NCI-H2029 treated with DMSO at 0.1 percent for 48 hours (cell line): ENCODE results near the gene EDRF1.

Experiments used
- DNase-seq: peaks from one replicate; lab custom pipeline; 2025; lab: John Stamatoyannopoulos, UW

EDRF1 gene

DNA sequence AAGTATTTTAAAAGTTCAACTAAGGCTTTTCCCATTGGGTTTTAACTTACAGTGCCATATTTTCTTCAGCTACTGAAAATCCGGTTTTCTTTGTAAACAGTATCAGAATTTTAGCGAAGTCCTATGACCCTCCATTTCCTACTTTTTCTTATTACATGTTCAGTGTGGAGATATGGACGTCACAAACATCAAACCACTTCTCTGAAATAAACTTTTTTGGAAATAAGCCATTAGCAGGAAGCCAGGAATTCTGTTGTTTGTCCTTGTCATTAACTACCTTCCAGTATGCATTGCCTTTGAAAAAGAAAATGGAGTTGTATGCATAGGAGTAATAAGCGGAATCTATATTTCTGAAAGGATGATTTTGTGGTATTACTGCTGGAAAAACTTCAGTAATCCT, 47.0 kb downstream of the EDRF1 start:
- no peak for DNase-seq

DNA sequence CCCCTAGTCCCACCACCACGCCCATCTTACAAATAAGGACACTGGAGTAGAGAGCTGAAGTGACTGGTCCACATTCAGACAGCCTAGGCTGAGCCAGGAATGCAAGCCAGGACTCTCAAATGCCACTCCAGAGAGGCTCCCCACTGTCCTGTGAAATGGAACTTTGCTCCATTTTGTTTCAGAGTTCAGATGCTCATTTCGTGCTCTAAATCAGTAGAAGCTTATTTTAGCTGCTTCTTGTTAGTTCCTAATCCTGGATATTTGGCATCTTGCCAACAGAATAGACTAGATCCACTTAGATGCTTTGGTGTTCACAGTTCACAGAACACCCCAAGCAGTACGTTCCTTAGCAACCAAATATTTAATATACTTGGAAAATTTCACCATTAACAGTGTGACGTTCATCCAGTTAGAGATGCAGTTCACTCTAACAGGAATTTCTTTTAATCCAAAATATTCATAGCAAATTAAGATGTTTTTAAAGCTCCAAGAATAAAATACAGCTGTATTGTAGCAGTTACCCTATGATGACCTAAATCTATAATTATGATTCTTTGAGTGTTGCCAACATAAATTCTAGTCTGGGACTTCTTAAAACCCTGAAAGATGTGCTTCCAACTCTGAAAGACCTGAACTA, 48.8 kb downstream of the EDRF1 start:
- no peak for DNase-seq

DNA sequence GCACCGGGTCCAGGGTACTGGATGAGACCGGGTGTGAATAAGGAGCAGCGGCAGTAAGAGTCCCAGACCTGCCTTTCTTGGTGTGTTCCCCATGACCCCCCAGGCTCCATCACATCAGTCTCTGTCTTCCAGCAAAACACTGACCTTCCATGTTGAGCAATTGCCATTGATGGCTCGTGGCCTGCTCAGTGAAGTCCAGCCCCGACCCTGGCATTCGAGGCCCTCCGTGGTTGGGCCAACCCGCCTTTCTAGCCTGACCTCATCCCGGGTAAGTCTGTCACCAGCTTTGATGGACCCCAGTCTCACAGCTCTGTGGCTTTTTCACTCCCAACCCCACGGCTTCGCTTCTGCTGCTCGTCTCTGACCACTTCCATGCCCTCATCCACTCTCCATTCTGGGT, 49.7 kb downstream of the EDRF1 start:
- no peak for DNase-seq

DNA sequence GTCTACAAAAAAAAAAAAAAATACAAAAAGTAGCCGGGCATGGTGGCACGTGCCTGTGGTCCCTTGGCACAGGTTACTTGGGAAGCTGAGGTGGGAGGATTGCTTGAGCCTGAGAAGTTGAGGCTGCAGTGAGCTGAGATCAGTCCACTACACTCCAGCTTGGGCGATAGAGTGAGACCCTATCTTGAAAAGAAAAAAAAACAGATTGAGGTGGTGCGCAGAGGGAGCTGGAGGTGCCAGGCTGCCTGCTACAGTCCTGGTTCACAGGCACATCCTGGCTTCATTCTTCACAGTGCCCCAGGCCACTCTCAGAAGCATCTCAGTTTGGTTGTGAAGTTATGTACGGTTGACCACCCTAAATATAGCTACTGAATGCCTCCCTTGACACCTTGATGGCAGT, 51.3 kb downstream of the EDRF1 start:
- DNase-seq: no peak

DNA sequence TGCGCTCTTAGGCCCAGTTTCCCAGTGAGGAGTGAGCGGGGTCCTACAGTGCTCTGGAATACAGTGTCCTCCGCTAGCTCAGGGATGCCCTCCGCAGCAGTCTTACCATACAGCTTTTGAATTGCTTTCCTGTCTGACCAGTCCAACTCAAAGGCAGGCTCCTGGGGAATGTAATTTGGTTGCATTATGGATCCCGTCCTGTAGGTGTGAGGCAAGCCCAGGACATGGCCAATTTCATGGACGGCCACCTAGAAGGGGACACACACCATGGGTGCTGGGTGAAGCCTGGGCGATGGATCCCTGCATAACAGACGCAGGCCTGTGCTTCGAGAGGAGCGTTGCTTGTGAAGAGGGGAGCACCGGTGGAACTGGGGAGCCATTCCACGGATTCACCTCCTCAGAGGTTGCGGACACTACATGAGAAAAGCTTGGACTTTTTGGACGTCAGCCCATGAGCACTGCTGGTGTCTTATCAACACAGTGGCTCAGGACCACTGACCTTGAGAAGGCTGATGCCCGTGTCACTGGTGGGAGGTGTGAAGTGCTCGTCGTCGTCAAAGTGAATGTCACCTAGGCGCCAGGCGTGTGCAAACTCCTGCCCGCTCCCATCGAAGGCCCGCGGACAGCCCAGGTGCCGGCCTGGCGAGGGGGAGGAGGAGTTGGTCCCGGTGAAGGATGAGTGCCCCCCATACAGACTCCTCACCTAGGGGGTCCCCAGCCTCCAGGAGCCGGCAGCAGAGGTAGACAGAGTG, 52.8 kb downstream of the EDRF1 start:
- DNase-seq: no peak

DNA sequence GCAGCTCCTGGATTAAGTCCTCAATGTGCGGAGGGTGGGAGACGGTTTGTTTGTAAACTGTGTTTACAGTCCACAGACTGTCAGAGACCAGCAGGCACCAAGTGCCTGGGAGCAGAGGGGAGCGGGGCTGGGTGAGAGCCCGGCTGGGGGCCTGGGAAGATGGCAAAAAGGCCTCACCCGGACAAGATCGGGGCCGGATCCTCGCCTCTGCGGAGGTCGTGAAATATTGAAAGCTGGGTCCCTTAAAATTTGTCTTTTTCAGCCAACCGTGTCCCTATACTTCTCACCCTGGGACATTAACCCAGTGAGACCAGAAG, 53.3 kb downstream of the EDRF1 start:
- no peak for DNase-seq

DNA sequence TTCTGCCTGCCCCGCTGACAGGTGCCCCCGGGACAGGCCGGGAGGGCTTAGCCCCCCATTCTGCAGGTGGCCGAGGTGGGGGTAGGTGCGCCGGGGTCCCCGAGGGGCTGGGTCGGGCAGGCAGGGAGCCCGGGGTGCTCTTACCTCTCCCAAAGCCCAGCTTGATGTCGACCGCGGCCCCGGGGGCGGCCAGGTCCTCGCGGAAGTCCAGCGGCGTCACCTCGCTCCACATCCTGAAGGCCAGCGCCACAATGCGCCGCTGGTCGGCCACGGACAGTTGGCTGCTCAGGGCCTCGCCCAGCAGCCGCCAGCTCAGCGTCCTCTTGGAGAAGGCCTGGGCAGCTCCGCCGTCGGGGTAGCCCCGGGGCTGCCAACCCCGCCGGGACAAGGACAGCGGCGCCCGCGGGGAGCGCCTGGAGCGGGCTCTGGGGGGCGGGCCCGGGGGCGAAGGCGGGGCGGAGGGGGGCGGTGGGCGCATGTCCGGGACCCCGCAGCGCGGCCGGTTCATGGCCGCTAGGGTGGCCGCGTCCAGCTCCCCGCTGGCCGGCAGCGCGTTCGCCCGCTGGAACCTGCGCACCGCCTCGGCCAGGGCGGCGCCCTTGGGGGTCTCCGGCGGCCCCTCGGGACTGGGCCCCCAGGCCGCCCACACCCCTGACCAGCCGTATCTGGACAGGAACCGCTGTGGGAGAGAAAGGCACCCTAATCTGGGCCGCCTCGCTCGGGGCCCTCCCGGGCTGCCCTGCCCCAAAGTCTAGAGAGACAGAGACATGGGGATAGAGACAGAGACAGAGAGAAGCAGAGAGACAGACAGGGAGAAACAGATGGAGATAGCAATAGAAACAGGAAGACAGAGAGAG, 54.4 kb downstream of the EDRF1 start:
- no peak for DNase-seq

DNA sequence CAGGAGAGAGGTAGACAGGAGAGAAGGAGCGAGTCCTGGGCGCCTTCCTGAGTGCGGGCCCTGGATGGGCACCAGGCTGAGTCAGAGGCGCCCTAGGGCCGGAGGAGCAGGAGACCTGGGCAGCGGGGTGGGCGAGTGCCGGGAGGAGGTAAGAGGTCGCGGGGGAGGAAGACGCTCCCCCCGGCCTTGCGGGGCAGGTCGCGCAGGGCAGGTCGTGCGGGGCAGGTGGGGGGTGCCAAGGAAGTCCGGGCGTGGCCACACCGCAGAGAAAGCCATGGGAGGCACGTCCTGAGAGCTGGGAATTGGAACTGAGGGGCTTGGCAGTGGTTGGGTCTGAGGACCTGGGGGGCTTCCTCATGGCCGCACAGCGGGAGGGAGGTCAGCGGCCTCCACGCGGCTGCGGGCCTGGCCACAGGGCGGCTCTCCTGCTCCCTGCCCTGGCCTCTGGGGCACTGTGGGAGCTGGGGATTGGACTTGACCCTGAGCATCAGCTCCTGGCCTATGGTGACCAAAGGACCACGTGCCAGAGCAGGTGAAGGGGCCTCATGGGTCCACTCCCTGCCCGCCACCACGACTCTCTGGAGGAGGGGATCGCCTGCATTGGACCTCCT, 55.2 kb downstream of the EDRF1 start:
- DNase-seq: no peak

DNA sequence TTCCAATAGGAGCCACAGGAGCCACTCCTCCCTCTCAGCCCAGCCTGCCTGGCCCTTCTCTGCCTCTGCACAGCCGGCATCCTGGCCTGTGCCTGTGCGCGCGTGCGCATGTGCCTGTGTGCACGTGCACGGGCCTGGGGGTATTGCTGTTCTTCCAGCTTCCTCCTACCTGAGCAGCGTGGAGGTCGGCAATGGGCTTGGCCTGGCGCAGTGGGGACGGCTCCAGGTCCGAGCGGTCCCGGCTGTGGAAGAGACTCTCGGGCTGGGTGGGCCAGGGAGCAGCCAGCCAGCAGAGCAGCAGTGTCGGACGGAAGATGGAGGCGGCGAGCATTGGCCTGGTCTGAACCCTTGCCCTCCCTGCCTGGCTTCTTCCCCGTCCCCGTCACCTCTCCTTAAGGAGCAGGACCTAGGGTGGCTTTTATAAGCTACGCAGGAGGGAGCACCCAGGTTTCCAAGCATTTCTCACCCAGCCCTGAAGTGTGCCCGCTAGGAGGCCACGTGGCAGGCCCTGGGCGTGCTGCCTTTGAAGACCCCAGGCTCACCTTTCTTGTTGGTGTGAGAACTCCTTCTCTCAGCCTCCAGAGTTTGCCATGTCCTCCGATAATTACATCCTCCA, 56.1 kb downstream of the EDRF1 start, which contains the start of gene MMP21:
TSS of gene MMP21 (minus strand) at position 331 of the 616 bp plus-strand sequence. CDS start at position 331, 0 bp downstream.
- no peak for DNase-seq

DNA sequence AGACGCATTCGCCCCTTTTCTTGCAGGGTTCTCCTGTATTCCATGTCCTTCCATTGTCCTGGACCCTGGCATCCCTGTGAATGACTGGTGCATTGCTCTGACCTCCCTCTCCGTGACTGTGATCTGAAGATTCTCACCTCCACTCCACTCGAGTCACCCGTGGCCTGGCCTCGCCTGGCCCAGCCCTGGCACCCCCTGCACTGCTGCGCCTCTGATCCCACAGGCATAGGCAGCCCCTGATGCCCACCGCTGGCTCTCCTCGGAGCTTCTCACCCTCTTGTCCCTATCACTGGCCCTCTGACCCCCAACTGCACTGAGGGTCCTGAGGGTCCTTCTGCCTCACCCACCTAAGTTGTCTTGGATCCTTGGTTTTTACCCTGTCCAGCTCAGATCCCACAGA, 58.3 kb downstream of the EDRF1 start:
- no peak for DNase-seq

DNA sequence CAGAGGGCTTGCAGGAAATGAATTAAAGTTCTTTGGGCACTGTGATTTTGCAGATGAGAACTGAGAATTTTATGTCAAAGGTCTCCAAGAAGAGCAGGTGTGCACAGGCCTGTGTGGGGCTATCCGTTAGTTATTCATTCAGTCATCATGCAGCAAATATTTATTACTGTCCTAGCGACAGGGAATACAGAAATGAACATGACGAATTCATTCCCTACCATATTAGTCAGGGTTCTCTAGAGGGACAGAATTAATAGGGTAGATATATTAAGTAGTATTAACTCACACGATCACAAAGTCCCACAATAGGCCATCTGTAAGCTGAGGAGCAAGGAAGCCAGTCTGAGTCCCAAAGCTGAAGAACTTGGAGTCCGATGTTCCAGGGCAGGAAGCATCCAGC, 59.0 kb downstream of the EDRF1 start:
- DNase-seq: no peak

DNA sequence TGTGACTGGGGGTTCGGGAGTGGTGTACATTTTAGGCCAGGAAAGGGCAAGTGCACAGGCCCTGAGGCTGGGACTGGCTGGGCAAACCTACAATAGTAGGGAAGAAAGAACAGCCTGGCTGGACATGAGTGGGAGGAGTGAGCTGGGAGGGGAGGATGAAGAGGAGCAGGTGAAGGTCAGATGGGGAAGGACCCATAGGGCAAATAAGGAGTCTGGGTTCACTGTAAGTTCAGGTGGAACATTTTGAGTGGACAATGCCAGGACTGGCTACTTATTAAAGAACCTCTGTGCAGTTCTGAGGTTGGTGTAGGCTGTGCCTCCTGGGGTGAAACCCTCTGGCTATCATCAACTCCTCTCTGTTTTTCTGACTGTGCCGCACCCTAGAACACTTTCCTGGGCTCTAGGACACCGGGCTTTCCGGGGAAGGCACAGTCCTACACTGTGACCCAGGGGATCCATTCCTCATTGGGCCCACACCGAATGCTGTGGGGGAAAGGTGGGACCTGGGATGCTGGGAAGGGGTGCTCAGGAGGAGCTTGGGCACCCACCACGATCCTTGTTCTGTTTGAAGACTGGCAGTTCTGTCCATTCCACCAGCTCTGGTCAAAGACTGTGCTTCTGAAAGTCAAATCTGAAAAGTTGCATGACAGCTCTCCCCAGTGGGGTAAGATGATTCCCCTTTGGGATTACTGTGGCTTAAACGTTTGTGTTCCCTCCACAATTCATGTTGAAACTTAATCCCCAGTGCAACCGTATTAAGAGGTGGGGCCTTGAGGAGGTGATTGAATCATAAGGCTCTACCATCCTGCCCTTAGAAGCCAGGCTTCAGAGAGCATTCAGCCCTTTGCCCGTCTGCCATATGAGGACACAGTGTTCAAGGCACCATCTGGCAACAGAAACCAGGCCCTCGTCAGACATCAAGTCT, 60.2 kb downstream of the EDRF1 start:
- DNase-seq: no peak

DNA sequence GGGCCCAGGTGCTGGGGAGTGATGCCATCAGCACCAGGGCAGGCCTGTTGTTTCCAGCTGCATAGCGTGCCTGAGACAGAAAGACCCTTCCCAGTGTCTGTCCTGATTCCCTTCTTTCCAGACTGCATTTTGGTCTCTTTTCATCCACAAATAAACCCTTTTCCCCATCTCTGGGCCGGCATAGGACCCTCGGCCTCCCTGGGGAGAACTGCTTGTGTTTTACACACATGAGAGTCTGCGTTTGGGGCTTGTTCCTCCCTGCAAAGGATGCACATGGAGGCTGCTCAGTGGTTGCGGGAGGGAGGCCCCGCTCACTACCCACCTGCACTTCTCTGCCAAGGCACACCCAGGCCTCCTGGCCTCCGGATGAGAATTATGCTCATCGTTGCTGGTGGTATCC, 61.9 kb downstream of the EDRF1 start:
- DNase-seq: no peak

DNA sequence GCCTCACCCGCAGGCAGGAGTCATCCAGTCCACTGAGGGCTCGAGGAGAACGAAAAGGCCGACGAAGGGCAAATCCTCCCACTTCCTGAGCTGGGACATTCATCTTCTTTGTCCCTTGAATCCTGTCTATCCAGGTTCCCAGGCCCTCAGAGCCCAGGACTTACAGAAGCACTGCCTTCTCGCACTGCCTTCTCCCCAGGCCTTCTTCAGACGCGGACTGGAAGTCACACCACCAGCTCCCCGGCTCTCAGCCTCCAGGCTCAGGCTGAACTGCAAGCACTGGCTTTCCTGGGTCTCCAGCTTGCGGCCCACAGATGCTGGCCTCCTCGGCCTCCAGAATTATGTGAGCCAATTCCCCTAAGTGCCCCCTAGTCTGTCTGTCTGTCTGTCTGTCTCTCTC, 62.5 kb downstream of the EDRF1 start:
- no peak for DNase-seq

DNA sequence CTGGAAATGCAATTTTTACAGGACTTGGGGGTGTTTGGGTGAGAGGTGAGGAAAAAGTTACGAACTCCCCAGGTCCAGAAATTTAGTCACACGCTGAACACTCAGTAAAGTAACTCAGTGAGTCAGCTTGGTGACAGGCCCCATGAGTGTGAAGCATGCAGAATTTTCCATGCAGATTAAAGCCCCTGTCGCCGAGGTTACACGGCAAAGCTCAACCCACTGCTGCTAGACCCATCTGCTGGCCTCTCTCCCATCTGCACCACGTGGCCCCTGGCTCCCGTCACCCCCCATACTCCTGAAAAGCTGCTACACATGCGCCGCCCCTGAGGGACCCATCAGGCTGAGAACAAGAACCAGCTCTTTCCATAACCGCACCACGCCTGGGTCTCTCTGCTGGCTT, 63.1 kb downstream of the EDRF1 start:
- no peak for DNase-seq

DNA sequence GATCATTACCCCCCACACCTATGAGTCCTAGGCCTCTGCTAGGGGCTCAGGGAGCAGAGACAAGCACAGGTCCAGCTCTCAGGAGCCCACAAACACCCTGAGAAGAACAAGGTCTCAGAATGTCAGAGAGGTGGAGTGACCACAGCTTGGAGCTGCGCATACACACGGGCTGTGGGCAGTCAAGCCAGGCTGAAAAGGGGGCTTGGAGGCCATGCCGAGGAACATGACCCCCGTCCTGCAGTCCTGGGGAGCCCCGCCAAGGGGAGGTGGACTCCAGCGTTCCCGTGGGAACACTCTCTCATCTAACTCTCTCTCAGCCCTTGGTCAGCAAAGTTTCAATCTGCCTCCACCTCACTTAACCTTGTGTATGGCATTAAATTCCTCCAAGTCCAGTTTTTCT, 63.9 kb downstream of the EDRF1 start:
- no peak for DNase-seq

DNA sequence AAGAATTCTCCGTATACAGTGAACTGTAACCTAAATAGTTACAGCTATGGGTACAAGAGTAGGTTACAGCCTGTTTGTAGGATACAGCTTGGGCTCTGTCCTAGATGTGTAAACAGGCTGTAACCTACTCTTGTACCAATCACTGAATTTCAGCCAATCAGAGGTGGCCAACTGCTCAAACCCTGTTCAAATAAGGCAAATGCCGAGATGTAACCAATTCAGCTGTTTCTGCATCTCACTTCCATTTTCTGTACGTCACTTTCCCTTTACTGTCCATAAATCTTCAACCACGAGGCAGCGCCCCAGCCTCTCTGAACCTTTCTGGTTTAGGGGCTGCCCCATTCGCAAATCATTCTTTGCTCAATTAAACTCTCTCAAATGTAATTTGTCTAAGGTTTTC, 64.4 kb downstream of the EDRF1 start:
- no peak for DNase-seq

DNA sequence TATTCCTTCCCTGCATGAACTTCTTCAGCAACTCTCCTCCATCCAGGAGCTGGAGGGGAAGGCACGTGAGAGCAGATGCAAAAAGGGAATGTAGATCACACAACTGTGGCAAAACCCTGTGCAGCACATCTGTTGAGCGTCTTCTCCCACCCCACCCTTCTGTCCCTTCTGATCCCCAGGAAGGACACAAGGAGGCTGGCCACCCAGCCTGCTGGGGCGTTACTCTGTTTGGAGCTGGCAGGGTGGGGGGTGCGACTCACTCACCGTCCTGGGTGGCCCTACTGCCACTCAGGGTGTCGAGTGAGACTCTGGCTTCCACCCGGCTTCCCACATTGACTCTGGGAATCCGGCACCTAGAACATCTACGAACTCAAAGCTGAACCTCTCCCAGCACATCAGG, 66.3 kb downstream of the EDRF1 start:
- no peak for DNase-seq

DNA sequence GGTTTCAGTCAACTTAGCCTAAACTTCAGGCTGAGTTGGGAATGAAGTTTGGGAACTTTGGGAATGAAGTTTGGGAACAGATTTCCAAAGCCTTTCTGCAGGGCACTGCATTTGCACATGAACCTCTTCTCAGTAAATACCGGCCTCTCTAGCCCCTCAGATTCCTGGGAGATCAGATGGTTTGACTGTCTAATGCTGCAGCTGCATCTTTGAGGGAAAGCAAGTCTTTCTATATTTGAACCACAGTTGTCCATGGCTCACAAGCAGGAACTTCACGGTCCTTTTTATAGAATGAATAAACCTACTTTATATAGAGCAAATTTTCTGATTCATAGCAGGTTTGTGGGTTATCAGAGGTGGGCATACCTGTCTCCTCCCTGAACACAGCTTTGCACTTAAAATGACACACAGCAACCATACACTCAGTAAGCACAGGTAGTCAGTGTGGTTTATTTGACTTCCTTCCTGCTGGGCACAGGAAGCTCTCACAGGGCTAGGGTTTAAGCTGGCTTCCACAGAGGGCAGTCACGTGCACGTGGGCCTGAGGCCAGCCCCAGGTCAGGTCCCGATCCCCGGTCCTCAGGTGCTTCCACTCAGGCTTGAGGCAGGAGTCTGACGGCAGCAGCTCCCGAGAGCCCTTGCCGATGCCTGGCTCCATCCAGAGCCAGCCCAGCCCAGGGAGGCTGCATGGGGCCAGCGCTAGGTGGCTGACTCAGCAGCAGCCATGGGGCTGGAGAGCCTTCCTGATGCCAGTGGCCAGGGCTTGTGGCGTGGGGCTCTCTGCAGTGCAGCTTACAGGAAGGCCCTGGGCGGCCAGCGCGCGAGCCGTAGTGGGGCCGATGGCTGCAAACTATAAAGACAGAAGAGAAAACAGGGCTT, 68.9 kb downstream of the EDRF1 start:
- DNase-seq: no peak
